H1 (cell line): ENCODE data around the gene RPTOR. TPM values are rescaled to one million over a fixed set of nuclear protein-coding genes. Genes with fewer than 3 reads are reported as not detected.

Experiments
- HDAC6 ChIP-seq: IDR thresholded peaks from one replicate; pipeline ENCODE4 v1.7.1; 2012; ENCODE audit warnings: low read depth, mild to moderate bottlenecking, inconsistent platforms, low read length, moderate library complexity
- polyA plus RNA-seq, 7 experiments: library from polyadenylated mRNA; depleted of rRNA in 3 of 7; stranded (reverse) in 5 of 7; unstranded in 2 of 7; fragments of >200 nt in 5 of 7; fragments of 200-250 nt in 2 of 7; gene quantifications; 1 replicate in 5 of 7; 2 replicates in 1 of 7; 4 replicates in 1 of 7; pipeline versions ENCODE4 v1.2.1 to v1.2.3, GENCODE V29; 2011 to 2013; ENCODE audit warnings: missing spikeins in 2 of 7, mixed read lengths in 2 of 7
- total RNA-seq: library from RNA; stranded (reverse); fragmentation: NEBNext Ultra II Directional; extraction: Animal tissue kit (Norgen Biotek cat#: 25700); gene quantifications from 2 replicates; pipeline ENCODE4 v1.2.1, GENCODE V29; 2021

The RPTOR gene
- total and polyA plus RNA-seq, 2 of the 8 experiments (the other 6 are each of a cell fraction or from before 2014, with no cell fraction given), result 6.9 to 28.7 TPM

- TF ChIP-seq HDAC6, result no peak
These were observed 463.5 kb downstream of the RPTOR start (continued) for GRCh38 chr17:81008140-81008539.
